Right cardiac atrium (tissue), 5 donors: Measurements from ENCODE around the gene LPCAT1. TPM values are rescaled to one million over a fixed set of nuclear protein-coding genes. Genes with fewer than 3 reads are reported as not detected.

Experiments used
- ATAC-seq, 2 donors: fragments of 200-7000 bp; cut with Tn5 transposase; one replicate each; pipeline versions ENCODE4 v1.8.0 to v1.9.1; 2020; ENCODE audit warnings: moderate library complexity in 2 of 2, mild to moderate bottlenecking in 1 of 2
- DNase-seq, 3 donors: peaks; one replicate each; pipeline ENCODE4 v3.0.0-alpha.2; 2020
- H3K27ac ChIP-seq: one replicate; pipeline ENCODE4 v1.5.1; 2013; ENCODE audit warnings: mild to moderate bottlenecking, low read length, control low read depth, moderate library complexity
- H3K27me3 ChIP-seq: one replicate; pipeline ENCODE4 v1.6.1; 2013; ENCODE audit not compliant: control insufficient read depth, insufficient read depth
- H3K4me1 ChIP-seq: one replicate; pipeline ENCODE4 v1.6.1; 2013; ENCODE audit warnings: low read length; ENCODE audit not compliant: control insufficient read depth, insufficient read depth
- H3K4me3 ChIP-seq: one replicate; pipeline ENCODE4 v1.5.1; 2013; ENCODE audit warnings: low read length, control low read depth
- H3K9me3 ChIP-seq: one replicate; pipeline ENCODE4 v1.6.1; 2013; ENCODE audit warnings: low read length; ENCODE audit not compliant: control insufficient read depth
- WGBS: extraction: QIAGEN DNeasy Blood & Tissue Kit; methylation state at CpG from one replicate; pipeline ENCODE4 v1.1.7; 2013; 5-methylcytosine and 5-hydroxymethylcytosine counted together
- intact Hi-C, 4 donors: fragments of 100-400 bp; cut with DNase I; formaldehyde crosslinking; loops; one replicate each; pipeline versions ENCODE4 v1.11.0 to v1.14.0; 2022 to 2023
- polyA plus RNA-seq: library from polyadenylated mRNA; stranded (reverse); fragments of 200-250 nt; gene quantifications from one replicate; pipeline ENCODE4 v1.2.3, GENCODE V29; 2013
- total RNA-seq, 4 donors: library from RNA; stranded (reverse); fragmentation: NEBNext Ultra II Directional; extraction: Animal tissue kit (Norgen Biotek cat#: 25700); gene quantifications; one replicate each; pipeline ENCODE4 v1.2.1, GENCODE V29; 2021
- donor health status: healthy with polysubstance abuse.
- donor health status: DM: no; HTN: yes; CAD: no.
- donor health status: DM: no; HTN: no; CAD: no.
- donor health status: DM: no; HTN: yes; CAD: no; lungs with severe emphysema.
- donor health status: DM: yes; HTN: yes; CAD: no.

The LPCAT1 gene
- total and polyA plus RNA-seq, 5 donors: 11.0 to 19.7 (median 15.6) TPM

- Histone ChIP-seq H3K4me1 (no peaks in the 10 kb centered on the region), H3K4me3 (no peak overlapping the region), H3K27ac (no peak overlapping the region), H3K9me3 (no peaks in the 10 kb centered on the region), H3K27me3 (no peaks in the 10 kb centered on the region)
- DNase-seq (no peak), ATAC-seq (no peak)
- WGBS: 90% methylated on average over 29 of the region's 29 CpGs
- intact Hi-C loops: no loop called here
Measured at GRCh38 chr5:1421521-1422341, 102.0 kb downstream of the LPCAT1 start.

- DNase-seq (no peak), ATAC-seq (no peak)
- intact Hi-C loops: no loop called here
- H3K27me3 ChIP-seq: no peaks in the 10 kb centered on the region
- no peak overlapping the region for H3K27ac ChIP-seq
- no peak overlapping the region for H3K4me3 ChIP-seq
- WGBS: 63% methylated on average over 23 of the region's 23 CpGs
- H3K4me1 ChIP-seq: no peaks in the 10 kb centered on the region
- H3K9me3 ChIP-seq: no peaks in the 10 kb centered on the region
Measured at GRCh38 chr5:1420211-1421195, 103.3 kb downstream of the LPCAT1 start.

GRCh38 chr5:1419476-1420210 lies 104.1 kb downstream of the LPCAT1 start:
- Histone ChIP-seq H3K27ac (no peak overlapping the region), H3K9me3 (no peaks in the 10 kb centered on the region), H3K4me3 (no peak overlapping the region), H3K27me3 (no peaks in the 10 kb centered on the region), H3K4me1 (no peaks in the 10 kb centered on the region)
- WGBS: 66% methylated on average over 11 of the region's 11 CpGs
- ATAC-seq (no peak), DNase-seq (no peak)
- intact Hi-C loops: no loop called here

- DNase-seq (no peak), ATAC-seq (no peak)
- Histone ChIP-seq H3K4me1 (no peaks in the 10 kb centered on the region), H3K27ac (no peak overlapping the region), H3K27me3 (no peaks in the 10 kb centered on the region), H3K4me3 (no peak overlapping the region), H3K9me3 (no peaks in the 10 kb centered on the region)
- intact Hi-C loops: no loop called here
Measured at GRCh38 chr5:1418921-1419280, 104.9 kb downstream of the LPCAT1 start.

- no peak for ATAC-seq
Measured at GRCh38 chr5:1418238-1418920, 105.4 kb downstream of the LPCAT1 start.

GRCh38 chr5:1417586-1418225 lies 106.1 kb downstream of the LPCAT1 start:
- ATAC-seq: no peak
- Histone ChIP-seq H3K27ac (no peak overlapping the region), H3K4me1 (no peaks in the 10 kb centered on the region), H3K9me3 (no peaks in the 10 kb centered on the region), H3K27me3 (no peaks in the 10 kb centered on the region), H3K4me3 (no peak overlapping the region)
- DNase-seq: no peak
- intact Hi-C loops: no loop called here
- WGBS: 67% methylated on average over 6 of the region's 6 CpGs

More at GRCh38 chr5:1418238-1418920, 105.4 kb downstream of the LPCAT1 start:
- DNase-seq: no peak
- intact Hi-C loops: no loop called here
- Histone ChIP-seq H3K27ac (no peak overlapping the region), H3K9me3 (no peaks in the 10 kb centered on the region), H3K4me3 (no peak overlapping the region), H3K27me3 (no peaks in the 10 kb centered on the region), H3K4me1 (no peaks in the 10 kb centered on the region)
- WGBS: 78% methylated on average over 2 of the region's 2 CpGs

- no peak overlapping the region for H3K27ac ChIP-seq
- ATAC-seq: no peak
- intact Hi-C loops: no loop called here
- H3K27me3 ChIP-seq: no peaks in the 10 kb centered on the region
- no peak overlapping the region for H3K4me3 ChIP-seq
- no peaks in the 10 kb centered on the region for H3K4me1 ChIP-seq
- DNase-seq: no peak
- WGBS: 84% methylated on average over 12 of the region's 12 CpGs
- no peaks in the 10 kb centered on the region for H3K9me3 ChIP-seq
Measured at GRCh38 chr5:1416856-1417469, 106.8 kb downstream of the LPCAT1 start.

GRCh38 chr5:1415626-1416360 lies 108.0 kb downstream of the LPCAT1 start:
- no peaks in the 10 kb centered on the region for H3K27me3 ChIP-seq
- intact Hi-C loops: no loop called here
- no peaks in the 10 kb centered on the region for H3K9me3 ChIP-seq
- 76% methylated on average over 22 of the region's 22 CpGs for WGBS
- no peak for DNase-seq
- no peaks in the 10 kb centered on the region for H3K4me1 ChIP-seq
- H3K27ac ChIP-seq: no peak overlapping the region
- H3K4me3 ChIP-seq: no peak overlapping the region
- ATAC-seq: no peak

- no peaks in the 10 kb centered on the region for H3K27me3 ChIP-seq
Measured at GRCh38 chr5:1415059-1415425, 108.7 kb downstream of the LPCAT1 start.

More at GRCh38 chr5:1415059-1415425, 108.7 kb downstream of the LPCAT1 start:
- 74% methylated on average over 13 of the region's 13 CpGs for WGBS
- Histone ChIP-seq H3K4me3 (no peak overlapping the region), H3K27ac (no peak overlapping the region), H3K9me3 (no peaks in the 10 kb centered on the region), H3K4me1 (no peaks in the 10 kb centered on the region)
- ATAC-seq (no peak), DNase-seq (no peak)
- intact Hi-C loops: no loop called here
